ENCODE measurements around the gene RHBDL2.

DNA sequence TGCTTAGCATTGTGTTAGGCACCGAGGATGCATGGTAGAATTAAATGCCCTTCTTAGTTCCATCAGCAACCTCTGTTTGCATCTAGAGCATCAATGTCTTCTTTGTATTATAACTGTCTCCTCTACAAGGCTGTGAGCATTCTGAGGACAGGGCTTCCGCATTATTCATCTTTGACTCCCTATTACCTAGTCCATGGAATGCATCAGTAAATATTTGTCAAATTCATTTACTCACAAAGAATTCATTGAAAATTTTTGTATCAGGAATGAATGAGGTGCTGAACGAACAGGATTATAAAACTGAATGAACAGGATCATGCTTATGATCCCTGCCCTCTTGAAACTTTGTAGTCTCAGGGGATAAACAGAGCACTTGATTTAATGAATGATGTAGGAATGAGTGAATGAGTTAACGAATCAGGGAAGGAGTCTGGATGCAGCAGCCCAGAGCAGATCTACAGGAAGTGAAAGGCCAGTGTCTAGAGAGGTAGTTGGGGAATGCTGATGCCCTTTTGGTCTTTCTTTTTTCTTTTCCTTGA is 2.8 kb downstream of the RHBDL2 start:
- TF ChIP-seq CTCF (conservative IDR thresholded peaks at IDR 0.05; ENCODE audit: low read length) (no peak), EZH2phosphoT487 (IDR thresholded peaks at IDR 0.05; ENCODE audit: borderline replicate concordance) (no peak)

All from Loucy (cell line).